Liver (tissue), 3 donors: ENCODE results near the gene FN3K.

Experiments
- GABPA ChIP-seq, 2 donors: IDR thresholded peaks in 1 of 2; conservative IDR thresholded peaks in 1 of 2; 2 replicates each; pipeline ENCODE4 v1.6.1; 2016; ENCODE audit warnings: antibody characterized with exemption in 2 of 2, mild to moderate bottlenecking in 1 of 2, moderate library complexity in 1 of 2
- RAD21 ChIP-seq, 2 donors: IDR thresholded peaks; 2 replicates each; pipeline ENCODE4 v1.6.1; 2016; ENCODE audit warnings: antibody characterized with exemption in 2 of 2, mild to moderate bottlenecking in 2 of 2
- YY1 ChIP-seq: IDR thresholded peaks from 2 replicates; pipeline ENCODE4 v1.6.1; 2016; ENCODE audit warnings: antibody characterized with exemption, mild to moderate bottlenecking
- TF ChIP-seq, protein P1 (sequence below): fragments of 150-350 bp; IDR thresholded peaks from 2 replicates; pipeline ENCODE4 v1.5.1; 2017; ENCODE audit warnings: improper control_type of control experiment, low read depth, low read length; ENCODE audit not compliant: missing input control
- TF ChIP-seq, protein P2 (sequence below): IDR thresholded peaks from 2 replicates; pipeline ENCODE4 v1.6.1; 2016; ENCODE audit warnings: antibody characterized with exemption, mild to moderate bottlenecking
- donor health status: healthy.
- donor health status: healthy.

DNA sequence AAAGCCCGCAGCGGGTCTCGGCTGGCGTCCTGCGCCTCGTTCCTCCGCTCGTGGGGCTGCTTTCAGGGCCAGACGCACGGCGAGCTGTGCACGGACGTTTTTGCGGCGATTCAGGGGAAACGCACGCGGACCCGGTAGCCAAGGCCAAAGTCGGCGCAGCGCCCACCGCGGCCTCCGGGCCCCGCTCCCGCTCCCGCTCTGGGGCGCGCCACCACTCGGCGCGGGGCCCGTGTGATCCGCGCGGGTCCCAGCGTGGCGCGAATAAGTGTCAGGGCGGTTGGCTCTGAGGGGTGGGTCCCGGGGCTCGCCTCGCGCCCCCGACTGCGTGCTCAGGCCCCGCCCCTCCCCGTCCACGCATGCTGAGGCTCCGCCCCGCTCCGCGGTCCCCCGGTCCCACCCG is 15.8 kb downstream of the FN3K start:
- TF ChIP-seq, protein P1, sequence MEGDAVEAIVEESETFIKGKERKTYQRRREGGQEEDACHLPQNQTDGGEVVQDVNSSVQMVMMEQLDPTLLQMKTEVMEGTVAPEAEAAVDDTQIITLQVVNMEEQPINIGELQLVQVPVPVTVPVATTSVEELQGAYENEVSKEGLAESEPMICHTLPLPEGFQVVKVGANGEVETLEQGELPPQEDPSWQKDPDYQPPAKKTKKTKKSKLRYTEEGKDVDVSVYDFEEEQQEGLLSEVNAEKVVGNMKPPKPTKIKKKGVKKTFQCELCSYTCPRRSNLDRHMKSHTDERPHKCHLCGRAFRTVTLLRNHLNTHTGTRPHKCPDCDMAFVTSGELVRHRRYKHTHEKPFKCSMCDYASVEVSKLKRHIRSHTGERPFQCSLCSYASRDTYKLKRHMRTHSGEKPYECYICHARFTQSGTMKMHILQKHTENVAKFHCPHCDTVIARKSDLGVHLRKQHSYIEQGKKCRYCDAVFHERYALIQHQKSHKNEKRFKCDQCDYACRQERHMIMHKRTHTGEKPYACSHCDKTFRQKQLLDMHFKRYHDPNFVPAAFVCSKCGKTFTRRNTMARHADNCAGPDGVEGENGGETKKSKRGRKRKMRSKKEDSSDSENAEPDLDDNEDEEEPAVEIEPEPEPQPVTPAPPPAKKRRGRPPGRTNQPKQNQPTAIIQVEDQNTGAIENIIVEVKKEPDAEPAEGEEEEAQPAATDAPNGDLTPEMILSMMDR: no peak
- no peak for TF ChIP-seq YY1
- no peak for TF ChIP-seq GABPA (IDR thresholded peaks at IDR 0.05 in 1 of 2, conservative IDR thresholded peaks at IDR 0.05 in 1 of 2)
- TF ChIP-seq, protein P2, sequence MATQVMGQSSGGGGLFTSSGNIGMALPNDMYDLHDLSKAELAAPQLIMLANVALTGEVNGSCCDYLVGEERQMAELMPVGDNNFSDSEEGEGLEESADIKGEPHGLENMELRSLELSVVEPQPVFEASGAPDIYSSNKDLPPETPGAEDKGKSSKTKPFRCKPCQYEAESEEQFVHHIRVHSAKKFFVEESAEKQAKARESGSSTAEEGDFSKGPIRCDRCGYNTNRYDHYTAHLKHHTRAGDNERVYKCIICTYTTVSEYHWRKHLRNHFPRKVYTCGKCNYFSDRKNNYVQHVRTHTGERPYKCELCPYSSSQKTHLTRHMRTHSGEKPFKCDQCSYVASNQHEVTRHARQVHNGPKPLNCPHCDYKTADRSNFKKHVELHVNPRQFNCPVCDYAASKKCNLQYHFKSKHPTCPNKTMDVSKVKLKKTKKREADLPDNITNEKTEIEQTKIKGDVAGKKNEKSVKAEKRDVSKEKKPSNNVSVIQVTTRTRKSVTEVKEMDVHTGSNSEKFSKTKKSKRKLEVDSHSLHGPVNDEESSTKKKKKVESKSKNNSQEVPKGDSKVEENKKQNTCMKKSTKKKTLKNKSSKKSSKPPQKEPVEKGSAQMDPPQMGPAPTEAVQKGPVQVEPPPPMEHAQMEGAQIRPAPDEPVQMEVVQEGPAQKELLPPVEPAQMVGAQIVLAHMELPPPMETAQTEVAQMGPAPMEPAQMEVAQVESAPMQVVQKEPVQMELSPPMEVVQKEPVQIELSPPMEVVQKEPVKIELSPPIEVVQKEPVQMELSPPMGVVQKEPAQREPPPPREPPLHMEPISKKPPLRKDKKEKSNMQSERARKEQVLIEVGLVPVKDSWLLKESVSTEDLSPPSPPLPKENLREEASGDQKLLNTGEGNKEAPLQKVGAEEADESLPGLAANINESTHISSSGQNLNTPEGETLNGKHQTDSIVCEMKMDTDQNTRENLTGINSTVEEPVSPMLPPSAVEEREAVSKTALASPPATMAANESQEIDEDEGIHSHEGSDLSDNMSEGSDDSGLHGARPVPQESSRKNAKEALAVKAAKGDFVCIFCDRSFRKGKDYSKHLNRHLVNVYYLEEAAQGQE: no peak
- TF ChIP-seq RAD21 (IDR thresholded peaks at IDR 0.05): no peak
